ENCODE results near the gene MRS2. TPM values are rescaled to one million over a fixed set of nuclear protein-coding genes. Genes with fewer than 3 reads are reported as not detected.
"Not testable (repeated sequence)": the region's sequence is repeated elsewhere in the genome, so short reads cannot be mapped to it uniquely, and the experiment has no call there.

The MRS2 gene
- total RNA-seq, 4 donors from 2014 or later, result 23.1 to 37.8 (median 30.4) TPM

DNA sequence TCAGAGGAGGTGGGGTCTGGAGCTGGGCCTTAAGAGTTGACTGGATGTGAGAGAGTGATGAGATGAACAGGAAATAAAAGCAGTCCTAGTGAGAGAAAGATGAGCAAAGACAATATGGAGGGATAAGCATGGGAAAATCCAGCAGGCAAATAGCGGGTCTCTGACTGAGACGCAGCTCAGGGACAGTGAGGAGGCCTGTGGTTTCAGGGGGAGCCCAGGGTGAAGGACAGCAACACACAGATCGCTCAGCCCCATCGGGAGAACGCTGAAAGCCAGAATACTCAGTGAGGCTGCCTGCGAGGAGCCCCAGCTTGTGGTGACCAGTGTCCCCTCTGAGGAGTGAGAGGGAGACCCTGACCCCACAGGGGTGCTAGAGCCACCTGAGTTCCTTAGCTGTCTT, 28.1 kb upstream of the MRS2 start:
- intact Hi-C loops (cut with DNase I), result no loop called here
- DNase-seq, result no peak
- H3K4me1 ChIP-seq, result no peaks in the 10 kb centered on the region
- 90 to 91% methylated on average over 6 of the region's 6 CpGs for WGBS, 2 donors
- H3K4me3 ChIP-seq (replicated peaks in 1 of 3), result no peak overlapping the region
- no peaks in the 10 kb centered on the region for H3K36me3 ChIP-seq
- H3K27me3 ChIP-seq, result no peaks in the 10 kb centered on the region
- H3K9me3 ChIP-seq, result no peaks in the 10 kb centered on the region
- H3K27ac ChIP-seq, result no peak overlapping the region
- TF ChIP-seq POLR2A (IDR thresholded peaks at IDR 0.05) (no peak), CTCF (IDR thresholded peaks at IDR 0.05) (no peak)

GRCh38 chr6:24376871-24377270, 25.9 kb upstream of the MRS2 start:
- no peak overlapping the region for H3K27ac ChIP-seq
- no peak for TF ChIP-seq CTCF (IDR thresholded peaks at IDR 0.05)
- TF ChIP-seq POLR2A (IDR thresholded peaks at IDR 0.05), result no peak
- 59 to 65% methylated on average over 4 of the region's 4 CpGs for WGBS, 2 donors

GRCh38 chr6:24378473-24379097, 24.2 kb upstream of the MRS2 start:
- Histone ChIP-seq H3K4me1 (no peaks in the 10 kb centered on the region), H3K27me3 (no peaks in the 10 kb centered on the region), H3K27ac (no peak overlapping the region), H3K36me3 (no peaks in the 10 kb centered on the region), H3K9me3 (no peaks in the 10 kb centered on the region), H3K4me3 (replicated peaks in 1 of 3) (no peak overlapping the region)
- intact Hi-C loops (cut with DNase I), result no loop called here
- TF ChIP-seq POLR2A (IDR thresholded peaks at IDR 0.05) (no peak), CTCF (IDR thresholded peaks at IDR 0.05) (no peak)
- no peak for DNase-seq
- 73 to 75% methylated on average over 1 of the region's 1 CpG for WGBS, 2 donors

More at GRCh38 chr6:24376871-24377270, 25.9 kb upstream of the MRS2 start:
- intact Hi-C loops (cut with DNase I), result no loop called here
- no peaks in the 10 kb centered on the region for H3K4me1 ChIP-seq
- no peak overlapping the region for H3K4me3 ChIP-seq (replicated peaks in 1 of 3)
- H3K9me3 ChIP-seq, result no peaks in the 10 kb centered on the region
- no peak for DNase-seq
- H3K27me3 ChIP-seq, result no peaks in the 10 kb centered on the region
- no peaks in the 10 kb centered on the region for H3K36me3 ChIP-seq

DNA sequence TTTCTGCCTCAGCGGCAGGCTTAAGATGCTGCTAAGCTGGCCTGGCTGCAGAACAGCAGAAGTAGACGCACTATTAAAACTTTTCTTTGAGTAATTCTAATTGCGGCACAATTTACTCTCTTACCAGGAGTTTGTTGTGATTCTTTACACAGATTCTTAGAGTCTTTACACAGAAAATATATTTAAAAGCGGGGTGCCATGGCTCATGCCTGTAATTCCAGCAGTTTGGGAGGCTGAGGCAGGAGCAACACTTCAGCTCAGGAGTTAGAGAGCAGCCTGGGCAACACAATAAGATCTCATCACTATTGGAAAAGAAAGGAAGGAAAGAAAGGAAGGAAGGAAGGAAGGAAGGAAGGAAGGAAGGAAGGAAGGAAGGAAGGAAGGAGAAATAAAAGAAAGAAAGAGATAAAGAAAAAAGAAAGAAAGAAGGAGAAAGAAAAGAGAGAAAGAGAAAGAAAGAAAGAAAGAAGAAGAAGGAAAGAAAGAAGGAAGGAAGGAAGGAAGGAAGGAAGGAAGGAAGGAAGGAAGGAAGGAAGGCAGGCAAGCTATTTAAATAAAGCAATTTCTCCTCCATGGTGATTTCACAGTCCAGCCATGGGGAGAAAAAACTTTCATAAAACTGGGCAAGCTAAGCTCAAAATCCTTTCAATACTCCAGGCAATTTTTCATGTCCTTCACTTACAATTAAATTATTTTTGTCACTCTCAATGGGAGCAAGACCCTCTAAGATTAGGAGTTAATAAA, 21.1 kb upstream of the MRS2 start:
- Histone ChIP-seq H3K27me3 (no peaks in the 10 kb centered on the region), H3K4me3 (replicated peaks in 1 of 3) (no peak overlapping the region), H3K36me3 (no peaks in the 10 kb centered on the region), H3K9me3 (no peaks in the 10 kb centered on the region), H3K4me1 (no peaks in the 10 kb centered on the region), H3K27ac (no peak overlapping the region)
- 85 to 92% methylated on average over 4 of the region's 4 CpGs for WGBS, 2 donors
- intact Hi-C loops (cut with DNase I), result no loop called here
- no peak for DNase-seq
- TF ChIP-seq CTCF (IDR thresholded peaks at IDR 0.05) (no peak), POLR2A (IDR thresholded peaks at IDR 0.05) (no peak)

DNA sequence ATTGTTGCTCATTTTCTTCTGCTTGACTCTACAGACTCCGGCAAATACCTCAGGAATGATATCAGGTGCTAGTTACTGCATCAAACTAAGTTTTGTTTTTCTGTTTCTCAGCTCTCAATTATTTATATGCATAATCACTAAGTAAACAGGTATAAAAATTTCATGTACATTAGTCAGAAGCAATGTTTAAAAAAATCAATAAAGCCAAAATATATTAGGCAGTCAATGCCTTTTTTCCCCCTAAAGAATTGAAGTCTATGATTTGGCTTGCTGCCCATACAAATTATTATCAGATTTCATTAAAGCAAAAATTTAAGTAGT, 20.6 kb upstream of the MRS2 start:
- intact Hi-C loops (cut with DNase I), result no loop called here
- no peaks in the 10 kb centered on the region for H3K4me1 ChIP-seq
- no peak for DNase-seq
- no peak overlapping the region for H3K4me3 ChIP-seq (replicated peaks in 1 of 3)
- 92 to 100% methylated on average over 1 of the region's 1 CpG for WGBS, 2 donors
- no peaks in the 10 kb centered on the region for H3K36me3 ChIP-seq
- no peaks in the 10 kb centered on the region for H3K27me3 ChIP-seq
- H3K9me3 ChIP-seq, result no peaks in the 10 kb centered on the region
- no peak overlapping the region for H3K27ac ChIP-seq
- TF ChIP-seq POLR2A (IDR thresholded peaks at IDR 0.05) (no peak), CTCF (IDR thresholded peaks at IDR 0.05) (no peak)

DNA sequence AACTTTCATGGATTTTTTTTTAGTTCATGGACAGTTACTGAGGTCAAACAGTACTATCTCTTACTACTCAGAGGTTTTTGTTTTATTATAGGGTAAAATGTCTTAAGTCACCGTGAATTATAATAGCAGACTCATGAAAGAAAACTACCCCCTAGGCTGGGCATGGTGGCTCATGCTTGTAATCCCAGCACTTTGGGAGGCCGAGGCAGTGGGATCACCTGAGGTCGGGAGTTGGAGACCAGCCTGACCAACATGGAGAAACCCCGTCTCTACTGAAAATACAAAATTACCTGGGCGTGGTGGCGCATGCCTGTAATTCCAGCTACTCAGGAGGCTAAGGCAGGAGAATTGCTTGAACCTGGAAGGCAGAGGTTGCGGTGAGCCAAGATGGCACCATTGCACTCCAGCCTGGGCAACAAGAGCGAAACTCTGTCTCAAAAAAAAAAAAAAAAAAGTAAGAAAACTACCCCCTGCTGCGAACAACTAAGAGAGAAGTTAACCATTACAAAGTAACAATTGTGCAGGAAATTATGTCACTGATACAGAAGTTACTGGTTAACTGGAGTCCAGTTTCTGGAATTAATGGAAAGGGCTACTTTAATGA, 19.7 kb upstream of the MRS2 start:
- H3K36me3 ChIP-seq; H3K4me1 ChIP-seq; H3K9me3 ChIP-seq; H3K27me3 ChIP-seq; DNase-seq; H3K27ac ChIP-seq; H3K4me3 ChIP-seq (replicated peaks in 1 of 3); intact Hi-C loops (cut with DNase I): not testable (repeated sequence)
- 97% methylated on average over 9 of the region's 9 CpGs for WGBS, 2 donors

DNA sequence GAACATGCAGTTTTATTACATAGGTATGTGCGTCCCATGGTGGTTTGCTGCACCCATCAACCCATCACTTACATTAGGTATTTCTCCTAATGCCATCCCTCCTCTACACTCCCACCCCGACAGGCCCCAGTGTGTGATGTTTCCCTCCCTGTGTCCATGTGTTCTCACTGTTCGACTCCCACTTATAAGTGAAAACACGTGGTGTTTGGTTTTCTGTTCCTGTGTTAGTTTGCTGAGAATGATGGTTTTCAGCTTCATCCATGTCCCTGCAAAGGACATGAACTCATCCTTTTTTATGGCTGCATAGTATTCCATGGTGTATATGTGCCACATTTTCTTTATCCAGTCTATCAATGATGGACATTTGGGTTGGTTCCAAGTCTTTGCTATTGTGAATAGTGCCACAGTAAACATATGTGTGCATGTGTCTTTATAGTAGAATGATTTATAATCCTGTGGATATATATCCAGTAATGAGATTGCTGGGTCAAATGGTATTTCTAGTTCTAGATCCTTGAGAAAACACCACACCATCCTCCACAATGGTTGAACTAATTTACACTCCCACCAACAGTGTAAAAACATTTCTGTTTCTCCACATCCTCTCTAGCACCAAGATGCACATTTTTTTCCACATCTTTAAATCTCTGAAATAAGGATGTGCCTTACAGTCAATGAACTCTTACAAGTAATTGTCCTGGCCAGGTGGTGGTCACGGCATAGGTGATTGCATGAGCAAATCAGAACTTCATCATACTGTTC, 18.2 kb upstream of the MRS2 start:
- H3K4me3 ChIP-seq (replicated peaks in 1 of 3); H3K36me3 ChIP-seq; H3K4me1 ChIP-seq; H3K27ac ChIP-seq; H3K9me3 ChIP-seq; intact Hi-C loops (cut with DNase I); DNase-seq; H3K27me3 ChIP-seq: not testable (repeated sequence)
- WGBS, 2 donors, result 90 to 91% methylated on average over 5 of the region's 5 CpGs
